RWPE2 (cell line): ENCODE results near the gene SLC39A11.

Experiments used
- ATAC-seq: fragments of 200-7000 bp; cut with Tn5 transposase; 3 replicates; pipeline ENCODE4 v1.9.1; 2021; ENCODE audit warnings: low read depth
- DNase-seq: peaks from one replicate; pipeline ENCODE4 v3.0.0-alpha.2; 2020; ENCODE audit warnings: low spot score
- H3K27ac ChIP-seq: fragments of 450-650 bp; 2 replicates; pipeline ENCODE4 v1.5.1; 2017; ENCODE audit warnings: mild to moderate bottlenecking; ENCODE audit not compliant: poor library complexity, severe bottlenecking
- H3K27me3 ChIP-seq: fragments of 250-450 bp; sonication (Bioruptor Pico); 2 replicates; pipeline ENCODE4 v1.5.1; 2021; ENCODE audit warnings: mild to moderate bottlenecking, moderate library complexity; ENCODE audit not compliant: insufficient read depth, poor library complexity, severe bottlenecking
- H3K36me3 ChIP-seq: fragments of 250-450 bp; sonication (Bioruptor Pico); 2 replicates; pipeline ENCODE4 v1.5.1; 2020; ENCODE audit warnings: low read depth, mild to moderate bottlenecking, moderate library complexity
- H3K4me1 ChIP-seq: fragments of 250-450 bp; sonication (Bioruptor Pico); 2 replicates; pipeline ENCODE4 v1.5.1; 2021; ENCODE audit warnings: mild to moderate bottlenecking, moderate library complexity; ENCODE audit not compliant: insufficient read depth, poor library complexity, severe bottlenecking
- H3K4me3 ChIP-seq: fragments of 250-450 bp; sonication (Bioruptor Pico); 2 replicates; pipeline ENCODE4 v1.5.1; 2021; ENCODE audit warnings: mild to moderate bottlenecking, moderate library complexity; ENCODE audit not compliant: severe bottlenecking
- H3K9me3 ChIP-seq: fragments of 250-450 bp; sonication (Bioruptor Pico); 2 replicates; pipeline ENCODE4 v1.5.1; 2021; ENCODE audit warnings: mild to moderate bottlenecking, moderate library complexity; ENCODE audit not compliant: severe bottlenecking
- CTCF ChIP-seq: fragments of 450-650 bp; IDR thresholded peaks from one replicate; pipeline ENCODE4 v1.5.1; 2017; ENCODE audit warnings: mild to moderate bottlenecking, moderate library complexity; ENCODE audit not compliant: poor library complexity, severe bottlenecking

Gene SLC39A11

GRCh38 chr17:72706396-72706981, 386.0 kb downstream of the SLC39A11 start:
- DNase-seq, result no peak
- peaks cover 30% of the 10 kb centered on the region for H3K4me1 ChIP-seq
- peak; percentile 34; the same call in 2 of the 3 replicates for ATAC-seq
- no peak for TF ChIP-seq CTCF
- H3K4me3 ChIP-seq, result no peak overlapping the region
- H3K9me3 ChIP-seq, result peaks cover 8% of the 10 kb centered on the region
- peak overlapping the region; percentile 4 for H3K27ac ChIP-seq
- no peaks in the 10 kb centered on the region for H3K36me3 ChIP-seq
- H3K27me3 ChIP-seq, result no peaks in the 10 kb centered on the region

- no peak for DNase-seq
- Histone ChIP-seq H3K36me3 (no peaks in the 10 kb centered on the region), H3K27me3 (no peaks in the 10 kb centered on the region), H3K27ac (peak overlapping the region; percentile 4), H3K9me3 (peaks cover 4% of the 10 kb centered on the region), H3K4me3 (no peak overlapping the region), H3K4me1 (peaks cover 28% of the 10 kb centered on the region)
- TF ChIP-seq CTCF, result no peak
- no peak for ATAC-seq
Measured at GRCh38 chr17:72705905-72706395, 386.5 kb downstream of the SLC39A11 start.

- TF ChIP-seq CTCF, result no peak
- peak overlapping the region; percentile 18 for H3K27ac ChIP-seq
- DNase-seq (no peak), ATAC-seq (no peak)
- no peaks in the 10 kb centered on the region for H3K9me3 ChIP-seq
- peaks cover 14% of the 10 kb centered on the region for H3K4me1 ChIP-seq
- no peak overlapping the region for H3K4me3 ChIP-seq
- H3K27me3 ChIP-seq, result no peaks in the 10 kb centered on the region
- H3K36me3 ChIP-seq, result no peaks in the 10 kb centered on the region
Measured at GRCh38 chr17:72702998-72703397, 389.5 kb downstream of the SLC39A11 start.

- ATAC-seq, result peak; percentile 70
- no peaks in the 10 kb centered on the region for H3K9me3 ChIP-seq
- H3K4me1 ChIP-seq, result peaks cover 14% of the 10 kb centered on the region
- H3K4me3 ChIP-seq, result no peak overlapping the region
- TF ChIP-seq CTCF, result no peak
- no peak for DNase-seq
- no peaks in the 10 kb centered on the region for H3K36me3 ChIP-seq
- H3K27ac ChIP-seq, result peak overlapping the region; percentile 18
- no peaks in the 10 kb centered on the region for H3K27me3 ChIP-seq
Measured at GRCh38 chr17:72702136-72702735, 390.3 kb downstream of the SLC39A11 start.

- no peak for TF ChIP-seq CTCF
- no peak for ATAC-seq
Measured at GRCh38 chr17:72700226-72700625, 392.3 kb downstream of the SLC39A11 start.

More at GRCh38 chr17:72700226-72700625, 392.3 kb downstream of the SLC39A11 start:
- H3K4me3 ChIP-seq, result no peak overlapping the region
- H3K9me3 ChIP-seq, result no peaks in the 10 kb centered on the region
- H3K36me3 ChIP-seq, result no peaks in the 10 kb centered on the region
- DNase-seq, result no peak
- no peaks in the 10 kb centered on the region for H3K27me3 ChIP-seq
- H3K27ac ChIP-seq, result no peak overlapping the region
- H3K4me1 ChIP-seq, result peaks cover 7% of the 10 kb centered on the region
